Stimulated activated CD8-positive, alpha-beta memory T cell treated with anti-CD3 and anti-CD28 coated beads, Interleukin-2, amount 100 ng/mL, for 48 hours (primary cell): ENCODE data around the gene STN1.
A peak's percentile ranks its signal among the peaks of the same experiment; 100 is the strongest.
"Not testable (repeated sequence)": the region's sequence is repeated elsewhere in the genome, so short reads cannot be mapped to it uniquely, and the experiment has no call there.

ENCODE experiments used
- DNase-seq, 2 donors: peaks; one replicate each; pipeline ENCODE4 v3.0.0-alpha.2; 2020; ENCODE audit warnings: low read depth in 2 of 2

The STN1 gene

GRCh38 chr10:103861505-103861904 lies 56.5 kb downstream of the STN1 start:
- no peak for DNase-seq

DNA sequence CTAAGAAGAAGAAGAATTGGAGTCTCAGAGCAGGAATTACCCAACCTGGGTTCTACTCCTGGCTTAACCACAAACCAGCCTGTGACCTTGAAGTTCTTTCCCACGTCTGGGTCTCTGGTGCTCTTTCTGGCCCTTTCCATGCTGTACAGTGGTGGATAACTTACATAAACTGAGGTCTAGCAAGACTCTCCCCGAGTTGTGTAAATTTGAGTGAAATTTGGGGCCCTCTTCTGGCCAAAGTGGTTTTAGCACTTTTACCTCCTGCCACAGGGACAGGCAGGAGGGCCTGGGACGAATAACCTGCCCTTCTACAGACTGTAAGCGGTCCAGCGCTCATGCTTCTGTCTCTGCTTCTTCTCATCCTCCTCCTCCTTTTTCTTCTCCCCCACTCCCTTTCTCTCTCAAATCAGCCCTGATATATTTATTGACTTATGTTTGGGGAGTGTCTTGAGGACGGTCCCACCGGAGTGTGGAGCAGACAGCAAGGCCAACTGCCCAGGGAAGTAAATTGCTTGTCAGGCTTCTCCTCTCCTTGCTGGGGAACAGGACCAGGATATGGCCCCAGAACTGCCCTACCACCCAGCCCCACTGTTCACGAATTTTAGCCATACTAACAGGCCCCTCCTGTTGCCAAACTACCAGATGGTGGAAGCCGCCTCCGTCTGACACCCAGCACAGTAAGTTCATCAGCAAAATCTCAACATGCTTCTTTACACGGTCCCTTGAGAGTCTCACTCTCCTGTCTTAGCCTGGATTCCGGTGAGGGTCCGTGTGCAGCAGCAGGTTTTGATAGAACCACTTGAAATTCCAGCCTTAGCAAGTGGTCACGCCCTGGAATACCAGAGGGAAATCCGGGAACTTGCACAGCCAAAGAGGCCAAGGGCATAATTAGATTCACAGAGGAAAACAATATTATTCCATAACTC lies 58.6 kb downstream of the STN1 start:
- peak in 1 of 2 donors; percentile 37 for DNase-seq

- no peak for DNase-seq
Measured at GRCh38 chr10:103858360-103858759, 59.6 kb downstream of the STN1 start.

- DNase-seq = no peak
Measured at GRCh38 chr10:103856797-103857170, 61.2 kb downstream of the STN1 start.

DNA sequence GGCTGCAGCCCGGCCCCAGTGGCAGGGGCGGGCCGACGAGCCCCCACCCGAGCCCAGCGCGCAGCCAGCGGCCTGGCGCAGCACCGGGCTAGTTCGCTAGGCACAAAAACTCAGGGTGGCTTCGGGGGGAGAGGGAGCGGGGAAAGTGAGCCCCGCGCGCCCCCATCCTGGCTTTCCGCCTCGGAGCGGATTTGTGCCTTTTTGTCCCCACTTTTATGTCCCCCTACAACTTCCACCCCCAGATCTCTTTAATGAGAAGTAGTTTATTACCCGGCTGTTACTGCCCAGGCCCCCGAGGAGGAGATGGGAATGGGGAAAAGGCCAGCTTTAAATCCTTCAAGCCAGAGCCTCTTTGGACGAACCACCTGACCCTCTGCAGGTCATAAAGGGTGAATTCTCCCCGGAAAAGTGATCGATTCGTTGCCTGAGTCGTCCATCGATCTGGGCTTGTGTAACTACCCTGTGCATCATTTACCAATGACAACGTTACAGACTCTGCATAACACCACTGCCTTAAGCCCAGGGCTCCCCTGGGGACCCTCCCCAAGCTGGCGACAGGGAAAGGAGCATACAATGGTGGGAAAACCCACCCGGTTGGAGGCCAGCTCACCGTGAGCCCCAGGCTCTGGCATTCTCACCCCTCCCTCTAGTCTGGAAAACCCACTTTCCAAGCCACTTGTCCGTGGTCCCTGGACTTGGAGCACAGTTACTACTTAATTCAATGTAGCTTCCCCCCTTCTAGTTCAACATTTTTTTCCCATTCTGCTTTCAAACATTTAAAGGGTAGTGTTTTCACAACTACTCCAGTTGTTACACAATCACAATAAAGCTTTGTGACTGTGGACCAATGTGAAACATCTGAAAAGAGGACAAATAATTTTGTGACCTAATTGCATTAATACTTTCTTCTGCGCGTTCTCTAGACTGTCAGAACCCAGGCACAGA lies 61.9 kb downstream of the STN1 start:
- no peak for DNase-seq

DNA sequence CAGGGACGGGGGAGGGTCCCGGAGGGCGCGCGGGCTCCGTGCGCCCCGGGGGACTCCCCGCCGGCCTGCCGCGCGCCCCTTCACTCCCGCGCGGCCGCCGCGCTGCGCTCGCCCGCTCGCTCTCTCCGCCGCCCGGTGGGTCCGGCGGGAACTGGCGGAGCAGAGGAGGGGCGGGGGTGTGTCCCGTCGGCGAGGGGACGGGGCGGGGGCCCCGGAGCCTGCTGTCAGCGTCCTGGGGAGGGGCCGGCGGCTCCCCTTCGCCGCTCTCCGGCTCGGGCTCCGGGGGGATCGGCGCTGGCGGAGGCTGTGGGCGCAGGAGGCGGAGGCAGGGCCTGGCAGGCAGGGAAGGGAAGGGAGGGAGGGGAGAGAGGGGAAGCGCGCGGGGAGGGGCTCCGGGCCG lies 62.6 kb downstream of the STN1 start, which contains the start of gene SH3PXD2A:
Gene SH3PXD2A (minus strand): TSS at position 153 of the 400 bp plus-strand sequence. CDS start 310 bp downstream, outside the sequence.
- no peak for DNase-seq

GRCh38 chr10:103854686-103855391 lies 63.1 kb downstream of the STN1 start:
- DNase-seq = no peak

DNA sequence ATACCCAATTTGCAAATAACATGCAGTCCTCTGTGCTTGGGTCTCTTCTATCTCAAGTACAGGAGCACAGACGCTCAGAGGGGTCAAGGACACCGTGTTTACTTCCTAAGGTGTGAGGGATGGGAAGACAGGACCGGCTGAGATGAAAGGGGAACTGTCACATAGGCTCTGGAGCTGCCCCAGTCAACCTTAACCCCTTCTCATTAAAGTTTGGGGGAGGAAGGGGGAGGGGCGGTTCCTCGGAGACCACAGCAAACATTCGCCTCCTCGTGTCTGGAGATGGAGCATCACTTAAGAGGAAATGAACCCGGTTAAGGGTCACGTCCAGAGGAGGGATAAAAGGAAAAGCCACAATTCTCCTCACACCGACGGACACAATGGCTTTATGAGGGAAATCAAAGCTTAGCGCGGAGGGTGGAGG lies 63.7 kb downstream of the STN1 start:
- no peak for DNase-seq

GRCh38 chr10:103853428-103854264 lies 64.3 kb downstream of the STN1 start:
- no peak for DNase-seq

DNA sequence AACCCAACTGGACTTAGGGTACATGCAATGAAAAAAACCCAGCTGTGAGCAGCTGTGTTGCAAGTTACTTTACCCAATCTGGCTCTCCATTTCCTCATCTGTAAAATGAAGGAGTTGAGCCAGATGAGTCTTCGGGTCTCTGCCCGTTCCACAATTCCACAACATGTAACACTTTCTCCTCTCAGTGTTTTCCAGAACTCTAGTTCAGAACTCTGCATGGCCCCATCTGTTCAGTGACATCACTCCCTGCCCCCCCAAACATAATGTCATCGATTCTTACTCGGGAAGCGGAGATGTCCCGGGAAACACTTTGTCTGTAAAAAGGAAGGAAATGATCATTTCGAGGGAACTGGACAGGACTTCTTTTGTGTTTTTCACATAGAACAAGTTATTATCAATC lies 65.1 kb downstream of the STN1 start:
- DNase-seq = no peak

DNA sequence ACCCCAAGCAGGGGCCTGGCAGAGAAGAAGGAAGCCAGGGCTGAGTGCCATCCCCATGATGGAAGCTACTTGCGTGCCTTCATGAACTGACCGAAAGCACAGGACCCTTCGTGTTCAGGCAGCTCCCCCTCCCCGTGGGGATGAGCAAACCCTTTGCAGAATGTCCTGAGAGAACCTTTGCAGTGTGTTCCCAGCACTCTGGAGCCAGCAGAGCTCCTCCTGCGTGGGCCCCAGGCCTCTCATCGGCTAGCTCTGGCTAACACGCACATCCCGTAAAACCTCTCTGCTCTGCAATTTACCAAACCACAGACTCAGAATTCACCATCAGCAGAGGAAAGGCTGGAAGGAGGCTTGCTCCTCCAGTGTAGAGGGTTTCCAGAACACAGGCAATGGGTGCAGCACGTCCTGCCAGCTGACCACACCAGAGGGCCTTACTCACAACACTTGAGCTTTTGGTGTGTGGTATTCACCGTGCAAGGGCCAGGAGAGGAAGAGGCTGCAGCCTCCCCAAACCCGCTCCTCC lies 65.7 kb downstream of the STN1 start:
- DNase-seq = no peak

DNA sequence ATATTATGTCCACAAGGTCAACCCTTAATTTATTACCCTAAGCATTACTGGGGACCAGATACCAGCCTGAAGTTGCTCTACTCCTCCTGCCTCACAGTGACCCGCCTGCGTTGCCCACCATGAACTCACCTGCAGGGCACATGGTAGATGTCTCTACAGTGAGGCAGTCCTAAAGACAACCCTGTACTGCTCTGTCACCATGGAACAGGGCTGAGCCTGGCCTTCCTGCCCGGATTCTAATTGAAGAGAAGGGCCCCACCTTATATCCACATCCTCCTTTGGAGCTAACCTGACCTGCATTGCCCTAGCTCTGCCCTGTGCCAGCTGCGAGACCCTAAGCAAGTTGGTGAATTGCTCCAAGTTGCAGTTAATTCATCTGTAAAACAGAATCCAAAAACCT lies 66.7 kb downstream of the STN1 start:
- no peak for DNase-seq

DNA sequence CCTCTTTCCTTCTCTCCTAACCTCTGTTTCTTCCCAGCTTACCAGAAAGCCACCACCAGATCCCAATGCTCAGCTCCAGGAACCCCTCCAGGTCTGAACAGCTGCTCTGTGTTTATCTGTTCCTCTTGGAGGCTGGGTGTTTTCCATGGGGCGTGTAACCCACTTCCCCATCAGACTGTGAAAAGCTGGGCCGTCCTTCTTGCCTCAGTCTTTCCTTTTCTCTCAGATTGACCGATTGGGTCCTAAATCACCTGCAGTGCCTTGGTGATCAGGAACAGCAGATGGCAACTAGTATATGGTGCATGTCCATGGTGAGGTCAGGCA lies 67.5 kb downstream of the STN1 start:
- DNase-seq = no peak

GRCh38 chr10:103849880-103850571 lies 68.0 kb downstream of the STN1 start:
- no peak for DNase-seq

DNA sequence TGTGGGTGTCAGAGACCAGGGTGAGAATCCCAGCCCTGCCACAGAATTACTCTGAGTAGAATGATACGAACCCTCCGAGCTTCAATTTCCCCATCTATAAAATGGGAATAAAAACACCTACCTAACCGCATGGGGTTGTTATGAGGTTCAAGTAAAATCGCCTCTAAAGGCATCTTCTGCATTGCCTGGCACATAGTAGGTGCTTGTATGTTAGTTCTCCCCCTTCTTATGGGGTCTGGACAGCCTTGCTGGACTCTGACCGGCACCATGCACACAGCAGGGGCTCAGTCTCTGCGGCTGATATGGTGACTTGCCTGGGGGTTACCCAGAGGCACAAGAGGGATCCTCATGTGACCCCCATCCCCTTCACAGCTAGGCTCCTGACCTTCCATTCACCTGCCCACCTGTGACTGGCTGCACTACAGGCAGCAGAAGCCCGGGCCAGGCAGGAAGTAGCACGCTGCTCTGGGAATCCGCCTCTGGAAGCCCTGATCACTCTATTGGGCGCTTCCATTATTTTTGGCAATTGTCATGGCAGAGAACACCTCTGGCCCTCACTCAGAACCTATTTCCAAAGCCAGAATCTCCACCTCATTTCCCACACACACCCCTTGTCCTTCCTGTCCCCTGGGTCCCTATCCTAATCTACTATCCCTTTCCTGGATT lies 68.6 kb downstream of the STN1 start:
- DNase-seq = no peak

DNA sequence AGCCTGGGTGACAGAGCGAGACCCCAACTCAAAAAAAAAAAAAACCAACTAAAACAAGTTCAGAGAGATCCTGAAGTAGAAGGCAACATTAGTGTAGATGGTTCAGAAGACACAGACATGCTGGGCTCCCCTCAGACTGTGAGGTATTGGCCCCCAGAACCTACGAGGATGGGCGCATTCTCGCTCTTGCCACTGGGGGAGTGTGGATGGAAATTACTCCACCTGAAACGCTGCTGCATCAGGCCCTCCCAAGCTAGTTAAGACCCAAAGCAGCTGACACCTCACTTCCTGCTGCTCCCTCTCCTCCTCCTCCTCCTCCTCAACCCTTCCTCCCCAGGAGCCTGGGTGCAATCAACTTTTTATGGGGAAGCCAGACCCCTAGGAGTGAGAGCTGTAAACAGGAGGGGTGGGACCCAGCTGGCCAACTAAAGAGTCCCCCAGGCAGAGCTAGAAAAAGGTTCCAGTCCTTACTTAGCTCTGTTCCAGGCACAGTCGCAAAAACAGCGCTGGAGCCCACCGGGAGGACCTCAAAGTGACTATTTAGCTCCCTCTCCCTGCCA lies 70.0 kb downstream of the STN1 start:
- no peak for DNase-seq

DNA sequence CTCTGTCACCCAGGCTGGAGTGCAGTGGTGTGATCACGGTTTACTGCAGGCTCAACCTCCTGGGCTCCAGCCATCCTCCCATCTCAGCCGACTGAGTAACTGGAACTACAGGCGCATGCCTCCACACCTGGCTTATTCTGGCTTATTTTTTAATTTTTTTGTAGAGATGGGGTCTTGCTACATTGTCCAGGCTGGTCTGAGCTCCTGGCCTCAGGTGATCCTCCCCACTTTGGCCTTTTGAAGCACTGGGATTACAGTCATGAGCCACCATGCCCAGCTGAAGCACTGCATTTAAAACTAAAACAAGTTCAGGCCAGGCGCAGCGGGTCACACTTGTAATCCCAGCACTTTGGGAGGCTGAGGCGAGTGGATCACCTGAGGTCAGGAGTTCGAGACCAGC lies 70.6 kb downstream of the STN1 start:
- DNase-seq = no peak

- DNase-seq = no peak
Measured at GRCh38 chr10:103845972-103846371, 72.0 kb downstream of the STN1 start.

GRCh38 chr10:103845346-103845745 lies 72.6 kb downstream of the STN1 start:
- not testable (repeated sequence) for DNase-seq
